Measurements from ENCODE around the gene SPRY1.

The SPRY1 gene

DNA sequence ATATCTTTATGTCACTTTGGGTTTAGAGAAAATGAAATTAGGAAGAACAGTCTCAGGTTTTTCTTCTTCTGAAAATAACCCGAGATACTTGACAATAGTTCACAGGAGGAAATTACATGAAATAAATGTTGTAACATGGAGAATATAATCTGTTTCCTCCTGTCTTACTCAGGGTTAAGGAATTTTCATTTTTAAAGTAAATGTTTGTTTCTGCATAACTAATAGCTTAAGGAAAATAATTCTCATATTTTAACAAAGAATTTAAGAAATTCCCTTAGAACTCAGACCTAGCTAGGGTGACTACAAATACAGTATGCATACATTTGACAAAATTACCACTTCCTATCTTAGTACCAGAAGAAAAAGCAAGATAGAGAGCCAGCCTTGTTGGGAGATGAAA is 17.2 kb upstream of the SPRY1 start:
- DNase-seq (ENCODE audit: low read depth), result no peak

DNA sequence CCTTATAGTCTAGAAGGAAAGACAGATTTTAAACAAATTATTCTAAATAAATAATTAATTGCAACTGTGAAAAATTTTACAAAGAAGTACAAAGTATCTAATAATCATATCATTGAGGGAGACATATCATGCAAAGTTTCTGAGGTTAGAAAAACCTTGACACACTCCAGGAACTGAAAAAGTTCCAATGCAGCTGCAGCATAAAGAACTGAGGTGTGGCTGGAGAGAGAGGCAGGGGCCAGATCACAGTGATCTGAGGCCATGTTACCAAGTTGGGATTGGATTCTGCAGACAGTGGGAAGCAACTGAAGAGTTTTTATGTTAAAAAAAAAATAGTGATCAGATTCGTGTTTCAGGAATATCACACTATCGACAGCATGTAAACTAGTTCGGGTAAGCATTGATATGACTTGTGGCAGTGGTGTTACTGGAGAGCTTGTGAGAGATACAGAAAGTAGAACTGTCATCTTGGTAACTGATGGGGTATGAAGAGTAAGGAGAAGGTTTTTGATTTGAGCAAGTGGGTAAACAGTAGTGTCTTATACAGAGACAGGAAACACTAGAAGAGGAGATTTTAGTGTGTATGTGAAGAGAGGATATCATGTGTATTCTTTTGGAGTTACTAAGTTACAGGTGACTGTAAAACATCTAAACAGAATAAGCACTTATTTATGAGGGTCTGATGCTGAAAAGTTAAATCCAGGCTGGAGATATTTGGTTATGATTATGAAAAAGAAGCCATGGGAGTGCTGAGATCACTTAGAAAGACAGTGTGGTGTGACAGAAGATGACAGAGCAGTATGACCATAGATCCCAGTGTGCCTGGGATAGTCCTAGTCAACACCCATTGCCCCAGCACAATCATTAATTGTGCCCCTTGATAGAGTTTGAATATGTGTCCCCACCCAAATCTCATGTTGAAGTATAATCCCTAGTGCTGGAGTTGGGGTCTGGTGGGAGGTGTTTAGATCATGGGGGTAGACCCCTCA is 15.6 kb upstream of the SPRY1 start:
- no peak for DNase-seq (ENCODE audit: low read depth)

DNA sequence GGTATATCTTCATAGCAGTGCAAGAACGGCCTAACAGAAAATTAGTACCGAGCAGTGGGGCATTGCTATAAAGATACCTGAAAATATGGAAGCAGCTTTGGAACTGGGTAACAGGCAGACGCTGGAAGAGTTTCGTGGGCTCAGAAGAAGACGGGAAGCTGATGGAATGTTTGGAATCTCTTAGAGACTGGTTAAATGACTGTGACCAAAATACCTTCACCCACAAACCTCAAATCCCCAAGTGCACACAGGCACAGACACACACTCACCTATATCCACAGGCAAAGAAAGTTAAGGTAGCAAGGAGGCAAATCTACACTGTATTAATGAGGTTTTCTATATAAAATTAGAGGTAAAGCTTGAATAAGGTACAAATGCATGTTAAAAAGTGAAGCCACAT is 14.6 kb upstream of the SPRY1 start:
- no peak for DNase-seq (ENCODE audit: low read depth)

DNA sequence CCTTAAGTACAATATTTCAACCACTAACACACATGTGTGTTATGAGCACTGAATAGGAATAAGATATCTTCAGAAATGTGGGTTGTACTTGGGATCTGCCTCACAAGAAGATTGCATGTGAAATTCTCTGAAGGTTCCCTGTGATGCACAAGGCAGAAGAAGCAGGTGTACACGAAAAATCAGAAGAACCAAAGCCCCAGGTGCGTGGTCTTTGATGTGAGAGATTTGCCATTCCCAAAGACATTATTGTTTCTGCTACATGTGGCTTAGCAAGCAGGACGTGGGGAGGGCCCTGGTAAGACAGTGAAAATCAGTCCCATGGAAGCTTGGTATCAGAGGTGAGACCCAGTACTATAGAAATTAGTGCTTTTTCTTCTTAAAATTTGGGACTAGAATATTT is 13.0 kb upstream of the SPRY1 start:
- DNase-seq (ENCODE audit: low read depth), result no peak

DNA sequence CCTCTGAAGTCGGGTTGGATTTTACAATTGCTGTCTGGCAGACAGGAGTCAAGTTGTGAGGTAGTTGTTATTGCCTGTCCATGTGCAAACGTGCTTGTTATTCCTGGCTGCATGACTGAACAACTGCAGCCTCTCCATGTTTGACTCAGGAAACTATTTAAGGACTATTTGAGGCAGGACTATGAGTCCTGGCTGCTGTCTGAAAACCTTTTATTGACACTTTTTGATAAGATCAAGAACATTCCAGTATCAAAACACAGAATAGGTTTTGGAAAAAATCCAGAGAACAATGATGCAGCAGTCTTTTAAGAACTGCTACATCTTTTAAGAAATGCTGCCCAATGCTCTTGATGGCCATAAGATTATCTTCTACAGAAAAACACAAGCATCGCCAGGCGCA is 10.0 kb upstream of the SPRY1 start:
- DNase-seq (ENCODE audit: low read depth), result no peak

DNA sequence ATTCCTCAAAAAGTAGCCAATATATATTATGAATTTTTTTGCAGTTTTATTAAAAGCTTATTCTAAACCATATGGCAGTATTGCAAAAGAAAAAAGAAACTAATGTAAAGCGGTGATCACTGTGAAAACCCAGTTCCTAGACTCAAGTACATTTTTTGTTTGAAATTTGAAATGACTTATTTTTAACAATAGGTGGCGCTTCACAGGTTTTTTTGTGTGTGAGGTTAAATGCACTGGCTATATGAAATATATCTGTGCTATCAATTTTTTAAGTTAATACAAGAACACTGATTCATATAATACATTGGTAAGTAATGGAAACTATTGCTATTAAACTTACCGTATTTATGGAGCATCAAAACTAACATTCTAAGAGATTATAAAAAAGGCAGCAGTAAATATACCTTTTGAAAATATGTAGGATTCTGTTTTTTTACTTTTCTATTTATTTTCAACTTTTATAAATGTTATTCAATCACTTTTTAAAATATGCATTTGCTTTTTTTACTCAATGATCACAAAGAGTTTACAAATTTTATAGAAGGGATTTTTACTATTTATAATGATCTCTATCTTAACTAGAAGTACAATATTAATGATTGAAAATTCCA is 5.6 kb upstream of the SPRY1 start:
- DNase-seq (ENCODE audit: low read depth), result no peak

- DNase-seq (ENCODE audit: low read depth), result no peak
Measured at GRCh38 chr4:123393721-123394120, 2.9 kb upstream of the SPRY1 start.

- no peak for DNase-seq (ENCODE audit: low read depth)
Measured at GRCh38 chr4:123397144-123398065, 810 bp downstream of the SPRY1 start.

DNA sequence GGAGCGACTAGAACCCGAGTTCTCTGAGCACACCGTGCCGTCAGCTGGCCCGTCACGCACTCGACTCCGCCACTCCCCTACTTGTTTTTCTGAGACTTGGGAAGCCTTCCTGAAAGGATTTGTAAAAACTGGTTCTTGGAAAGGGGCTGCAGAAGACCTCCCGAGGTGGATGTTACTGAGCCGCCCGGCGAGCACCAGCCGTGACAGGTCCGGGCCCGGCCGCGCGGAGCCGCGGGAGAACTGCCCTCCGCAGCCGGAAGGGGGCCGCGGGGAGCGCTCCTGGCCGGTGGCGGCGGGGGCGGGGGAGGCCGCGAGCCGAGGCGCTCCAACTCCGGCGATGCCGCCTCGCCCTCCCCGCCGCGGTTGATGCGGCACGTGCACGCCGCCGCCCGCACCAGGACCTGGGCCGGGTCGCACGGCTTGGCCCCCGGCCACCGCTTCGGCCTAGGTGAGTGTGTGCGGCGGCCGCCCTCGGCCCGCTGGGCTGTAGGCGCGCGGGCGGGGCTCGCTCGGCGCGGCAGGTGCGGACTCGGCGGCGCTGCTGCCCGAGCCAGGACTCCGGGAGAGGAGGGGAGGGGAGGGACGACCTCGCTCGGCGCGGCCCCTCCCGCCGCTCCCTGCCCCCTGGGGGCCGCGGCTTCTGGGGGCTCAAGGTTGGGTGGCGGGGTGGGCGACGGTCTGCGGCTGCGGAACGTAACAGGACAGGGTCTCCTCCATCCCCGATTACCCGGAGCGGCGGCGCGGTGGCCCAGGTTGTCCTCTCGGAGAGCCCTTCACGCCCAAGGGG is 1.7 kb downstream of the SPRY1 start:
- DNase-seq (ENCODE audit: low read depth), result peak; percentile 47

DNA sequence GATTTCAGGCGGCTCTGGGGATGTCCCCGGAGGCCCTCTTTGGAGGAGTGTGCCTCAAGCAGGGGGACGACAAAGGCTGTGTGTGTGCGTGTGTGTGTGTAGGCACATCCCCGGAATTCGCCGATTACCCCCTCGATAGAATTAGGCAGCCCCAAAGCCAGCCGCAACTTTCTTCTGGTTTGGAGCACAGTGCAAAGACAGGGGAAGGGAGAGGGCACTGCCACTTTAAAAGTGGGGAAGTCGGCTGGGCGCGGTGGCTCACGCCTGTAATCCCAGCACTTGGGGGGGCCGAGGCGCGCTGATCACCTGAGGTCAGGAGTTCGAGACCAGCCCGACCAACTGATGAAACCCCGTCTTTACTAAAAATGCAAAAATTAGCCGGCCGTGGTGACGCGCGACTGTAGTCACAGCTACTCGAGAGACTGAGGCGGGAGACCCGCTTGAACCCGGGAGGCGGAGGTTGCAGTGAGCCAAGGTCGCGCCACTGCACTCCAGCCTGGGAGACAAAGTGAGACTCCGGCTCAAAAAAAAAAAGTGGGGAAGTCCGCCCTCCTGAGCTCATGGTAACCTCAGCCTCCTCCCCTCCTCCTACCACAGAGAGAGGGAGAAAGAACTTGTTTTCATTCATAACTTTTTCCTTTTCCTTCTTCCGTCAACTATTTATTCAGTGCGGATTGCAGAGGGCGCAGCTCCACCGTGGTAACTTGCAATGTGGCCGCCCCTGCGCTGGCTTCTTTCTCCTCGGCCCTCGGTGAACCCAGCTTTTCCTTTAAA is 2.4 kb downstream of the SPRY1 start:
- DNase-seq (ENCODE audit: low read depth), result no peak

DNA sequence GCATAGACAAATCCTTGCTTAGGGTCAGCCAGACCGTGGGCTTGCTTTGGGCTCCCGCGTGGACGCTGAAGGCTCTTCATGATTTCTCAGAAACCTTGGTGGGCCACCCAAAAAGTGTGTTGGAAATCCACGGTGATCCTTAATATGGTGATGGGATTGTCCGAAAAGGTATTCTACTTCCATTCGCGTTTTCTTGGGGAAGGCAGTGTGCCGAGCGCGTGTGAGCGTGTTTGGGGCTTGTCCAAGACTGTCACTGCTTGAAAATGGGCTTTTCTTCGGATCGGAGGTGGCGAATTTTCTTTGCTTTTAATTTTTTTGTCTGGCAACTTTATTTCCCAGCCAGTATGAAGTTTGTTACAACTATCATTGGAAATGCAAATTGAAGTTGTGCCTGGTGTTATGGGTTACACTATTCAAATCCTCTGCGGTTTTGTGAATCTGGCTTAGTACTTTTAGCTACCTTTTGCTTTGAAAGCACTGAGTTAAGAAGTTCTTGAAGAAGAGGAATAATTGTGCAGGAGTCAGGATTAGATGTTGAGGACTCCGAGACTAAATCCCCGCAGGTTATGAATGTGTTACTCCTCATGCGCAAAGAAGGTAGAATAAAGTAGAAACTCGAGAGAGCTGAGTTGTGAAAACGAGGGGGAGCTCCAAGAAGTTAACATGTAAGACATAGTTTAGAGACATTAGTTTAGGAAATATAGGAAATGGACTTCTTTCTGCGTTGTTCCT is 3.2 kb downstream of the SPRY1 start:
- no peak for DNase-seq (ENCODE audit: low read depth)

DNA sequence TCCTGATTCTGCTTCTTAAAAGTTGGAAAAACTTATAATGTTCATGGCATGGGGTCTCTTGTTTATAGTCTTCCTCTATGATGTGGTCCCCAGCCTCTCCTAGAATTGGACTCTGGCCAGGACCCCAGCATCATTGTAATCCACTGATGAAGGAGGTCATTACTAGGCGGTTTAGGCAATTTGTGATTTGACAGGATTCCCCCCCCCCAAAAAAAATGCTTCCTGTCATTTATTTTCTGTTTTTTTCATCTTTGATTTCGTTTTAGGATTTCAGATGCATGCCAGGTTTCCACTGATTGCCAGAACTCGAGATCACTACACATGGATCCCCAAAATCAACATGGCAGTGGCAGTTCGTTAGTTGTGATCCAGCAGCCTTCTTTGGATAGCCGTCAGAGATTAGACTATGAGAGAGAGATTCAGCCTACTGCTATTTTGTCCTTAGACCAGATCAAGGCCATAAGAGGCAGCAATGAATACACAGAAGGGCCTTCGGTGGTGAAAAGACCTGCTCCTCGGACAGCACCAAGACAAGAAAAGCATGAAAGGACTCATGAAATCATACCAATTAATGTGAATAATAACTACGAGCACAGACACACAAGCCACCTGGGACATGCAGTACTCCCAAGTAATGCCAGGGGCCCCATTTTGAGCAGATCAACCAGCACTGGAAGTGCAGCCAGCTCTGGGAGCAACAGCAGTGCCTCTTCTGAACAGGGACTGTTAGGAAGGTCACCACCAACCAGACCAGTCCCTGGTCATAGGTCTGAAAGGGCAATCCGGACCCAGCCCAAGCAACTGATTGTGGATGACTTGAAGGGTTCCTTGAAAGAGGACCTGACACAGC is 4.9 kb downstream of the SPRY1 start:
- no peak for DNase-seq (ENCODE audit: low read depth)

DNA sequence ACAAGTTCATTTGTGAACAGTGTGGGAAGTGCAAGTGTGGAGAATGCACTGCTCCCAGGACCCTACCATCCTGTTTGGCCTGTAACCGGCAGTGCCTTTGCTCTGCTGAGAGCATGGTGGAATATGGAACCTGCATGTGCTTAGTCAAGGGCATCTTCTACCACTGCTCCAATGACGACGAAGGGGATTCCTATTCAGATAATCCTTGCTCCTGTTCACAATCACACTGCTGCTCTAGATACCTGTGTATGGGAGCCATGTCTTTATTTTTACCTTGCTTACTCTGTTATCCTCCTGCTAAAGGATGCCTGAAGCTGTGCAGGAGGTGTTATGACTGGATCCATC is 5.5 kb downstream of the SPRY1 start:
- no peak for DNase-seq (ENCODE audit: low read depth)

DNA sequence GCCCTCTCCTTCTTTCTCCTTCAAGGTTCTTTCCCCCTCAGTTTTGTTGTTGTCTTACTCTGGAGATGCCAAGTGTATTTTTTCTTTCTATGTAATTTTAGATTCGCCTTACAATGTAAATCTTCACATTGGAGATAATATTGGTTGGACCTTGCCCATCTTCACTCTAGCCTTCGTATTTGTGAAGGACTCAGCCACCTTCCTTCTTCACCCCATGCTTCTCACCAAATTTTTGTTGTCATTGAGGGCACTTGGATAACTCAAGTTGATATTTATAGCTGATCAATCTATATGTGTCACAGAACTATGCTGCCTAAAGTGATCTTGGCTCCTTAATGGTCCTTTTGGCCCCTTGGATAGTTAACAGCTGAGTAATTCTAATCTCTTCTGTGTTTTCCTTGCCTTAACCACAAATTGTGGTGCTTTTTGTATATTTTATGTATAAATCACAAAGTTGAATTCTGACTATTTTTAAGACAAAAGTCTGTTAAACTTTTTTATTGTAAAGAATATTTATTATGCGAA is 6.5 kb downstream of the SPRY1 start:
- no peak for DNase-seq (ENCODE audit: low read depth)

GRCh38 chr4:123404533-123404932 is 7.9 kb downstream of the SPRY1 start:
- no peak for DNase-seq (ENCODE audit: low read depth)

DNA sequence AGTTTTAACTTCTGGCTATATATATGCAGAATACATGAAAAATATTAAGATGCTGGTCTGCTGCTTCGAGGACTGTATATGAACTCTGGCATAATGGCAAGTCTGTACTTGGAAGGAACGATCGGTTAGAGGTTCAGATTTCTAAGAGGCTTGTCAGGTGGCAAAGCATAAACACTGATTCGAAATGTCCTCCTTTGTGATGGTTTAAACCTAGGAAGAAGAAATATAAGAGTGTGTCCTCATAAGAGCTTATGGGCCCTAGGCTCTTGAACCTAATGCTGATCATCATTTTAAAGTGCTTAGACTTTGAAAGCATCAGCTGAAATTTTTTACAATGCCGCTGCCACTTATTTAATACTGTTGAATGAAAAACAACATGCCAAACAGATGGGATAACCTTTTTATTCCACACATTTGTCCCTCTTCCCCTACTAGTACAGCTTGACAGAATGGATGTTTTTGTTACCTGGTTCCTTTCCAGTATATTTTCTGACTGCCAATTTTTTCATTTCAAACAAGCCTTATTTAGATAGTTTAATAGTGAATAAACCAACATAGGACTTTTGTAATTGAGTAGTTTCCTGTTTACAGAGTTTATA is 8.8 kb downstream of the SPRY1 start:
- DNase-seq (ENCODE audit: low read depth), result no peak

DNA sequence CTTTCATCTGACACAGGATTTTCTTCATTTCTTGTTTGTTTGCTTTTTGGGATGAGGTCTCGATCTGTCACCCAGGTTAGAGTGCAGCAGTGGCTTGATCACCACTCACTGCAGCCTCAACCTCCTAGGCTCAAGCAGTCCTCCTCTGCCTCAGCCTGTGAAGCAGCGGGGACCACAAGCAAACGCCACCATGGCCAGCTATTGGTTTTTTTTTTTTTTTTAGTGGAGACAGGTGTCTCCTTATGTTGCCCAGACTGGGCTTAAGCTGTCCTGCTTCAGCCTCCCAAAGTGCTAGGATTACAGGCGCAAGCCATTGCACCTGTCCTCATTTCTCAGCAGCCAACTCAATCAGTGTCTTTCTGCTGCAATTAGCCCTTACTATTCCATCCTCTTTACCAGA is 10.3 kb downstream of the SPRY1 start:
- DNase-seq (ENCODE audit: low read depth), result no peak

GRCh38 chr4:123408471-123409084 is 12.0 kb downstream of the SPRY1 start:
- DNase-seq (ENCODE audit: low read depth), result no peak

Data from activated T-helper 1 cell treated with Interleukin-2 at 50 U/mL for 16 hours (primary cell).